Right cardiac atrium (tissue), 5 donors: ENCODE results near the gene TAF3. TPM values are rescaled to one million over a fixed set of nuclear protein-coding genes. Genes with fewer than 3 reads are reported as not detected.
A peak's percentile ranks its signal among the peaks of the same experiment; 100 is the strongest.

Experiments
- ATAC-seq, 2 donors: fragments of 200-7000 bp; cut with Tn5 transposase; one replicate each; pipeline versions ENCODE4 v1.8.0 to v1.9.1; 2020; ENCODE audit warnings: moderate library complexity in 2 of 2, mild to moderate bottlenecking in 1 of 2
- DNase-seq, 3 donors: peaks; one replicate each; pipeline ENCODE4 v3.0.0-alpha.2; 2020
- H3K27ac ChIP-seq: one replicate; pipeline ENCODE4 v1.5.1; 2013; ENCODE audit warnings: mild to moderate bottlenecking, low read length, control low read depth, moderate library complexity
- H3K27me3 ChIP-seq: one replicate; pipeline ENCODE4 v1.6.1; 2013; ENCODE audit not compliant: control insufficient read depth, insufficient read depth
- H3K4me1 ChIP-seq: one replicate; pipeline ENCODE4 v1.6.1; 2013; ENCODE audit warnings: low read length; ENCODE audit not compliant: control insufficient read depth, insufficient read depth
- H3K4me3 ChIP-seq: one replicate; pipeline ENCODE4 v1.5.1; 2013; ENCODE audit warnings: low read length, control low read depth
- H3K9me3 ChIP-seq: one replicate; pipeline ENCODE4 v1.6.1; 2013; ENCODE audit warnings: low read length; ENCODE audit not compliant: control insufficient read depth
- WGBS: extraction: QIAGEN DNeasy Blood & Tissue Kit; methylation state at CpG from one replicate; pipeline ENCODE4 v1.1.7; 2013; 5-methylcytosine and 5-hydroxymethylcytosine counted together
- intact Hi-C, 4 donors: fragments of 100-400 bp; cut with DNase I; formaldehyde crosslinking; loops; one replicate each; pipeline versions ENCODE4 v1.11.0 to v1.14.0; 2022 to 2023
- polyA plus RNA-seq: library from polyadenylated mRNA; stranded (reverse); fragments of 200-250 nt; gene quantifications from one replicate; pipeline ENCODE4 v1.2.3, GENCODE V29; 2013
- total RNA-seq, 4 donors: library from RNA; stranded (reverse); fragmentation: NEBNext Ultra II Directional; extraction: Animal tissue kit (Norgen Biotek cat#: 25700); gene quantifications; one replicate each; pipeline ENCODE4 v1.2.1, GENCODE V29; 2021
- donor health status: healthy with polysubstance abuse.
- donor health status: DM: no; HTN: yes; CAD: no.
- donor health status: DM: no; HTN: no; CAD: no.
- donor health status: DM: no; HTN: yes; CAD: no; lungs with severe emphysema.
- donor health status: DM: yes; HTN: yes; CAD: no.

TAF3 gene
- total and polyA plus RNA-seq, 5 donors, result 4.7 to 11.3 (median 8.9) TPM

- ATAC-seq (no peak), DNase-seq (no peak)
- Histone ChIP-seq H3K27me3 (no peaks in the 10 kb centered on the region), H3K9me3 (no peaks in the 10 kb centered on the region), H3K27ac (no peak overlapping the region), H3K4me1 (peaks cover 6% of the 10 kb centered on the region), H3K4me3 (peak overlapping the region; percentile 32)
- WGBS, result 1% methylated on average over 68 of the region's 68 CpGs
- intact Hi-C loops, result no loop called here
These were observed 231.7 kb downstream of the TAF3 start for GRCh38 chr10:8049865-8050555.

GRCh38 chr10:8050556-8051108 lies 232.3 kb downstream of the TAF3 start:
- peak in 2 of 3 donors; percentile 68 to 69 for DNase-seq
- no peak overlapping the region for H3K27ac ChIP-seq

GRCh38 chr10:8051109-8051821 lies 233.0 kb downstream of the TAF3 start:
- WGBS, result 11% methylated on average over 50 of the region's 52 CpGs
- intact Hi-C loops, result no loop called here
- Histone ChIP-seq H3K9me3 (no peaks in the 10 kb centered on the region), H3K4me1 (peaks cover 6% of the 10 kb centered on the region), H3K27ac (peak overlapping the region; percentile 30), H3K27me3 (no peaks in the 10 kb centered on the region), H3K4me3 (peak overlapping the region; percentile 32)
- no peak for DNase-seq
- no peak for ATAC-seq

More at GRCh38 chr10:8050556-8051108, 232.3 kb downstream of the TAF3 start:
- WGBS, result under 1% methylated on average over 60 of the region's 60 CpGs
- Histone ChIP-seq H3K4me3 (peak overlapping the region; percentile 32), H3K27me3 (no peaks in the 10 kb centered on the region), H3K9me3 (no peaks in the 10 kb centered on the region), H3K4me1 (peaks cover 6% of the 10 kb centered on the region)
- ATAC-seq, result no peak
- intact Hi-C loops, result no loop called here

- Histone ChIP-seq H3K4me1 (peaks cover 6% of the 10 kb centered on the region), H3K9me3 (no peaks in the 10 kb centered on the region), H3K4me3 (peak overlapping the region; percentile 32), H3K27me3 (no peaks in the 10 kb centered on the region), H3K27ac (no peak overlapping the region)
- peak in 1 of 3 donors; percentile 47 for DNase-seq
- no peak for ATAC-seq
- intact Hi-C loops, result no loop called here
- 6% methylated on average over 29 of the region's 29 CpGs for WGBS
These were observed 233.5 kb downstream of the TAF3 start for GRCh38 chr10:8051851-8052257.

- Histone ChIP-seq H3K4me1 (peaks cover 6% of the 10 kb centered on the region), H3K27me3 (no peaks in the 10 kb centered on the region), H3K27ac (no peak overlapping the region), H3K9me3 (no peaks in the 10 kb centered on the region), H3K4me3 (no peak overlapping the region)
- 39% methylated on average over 32 of the region's 32 CpGs for WGBS
- ATAC-seq, result no peak
- intact Hi-C loops, result no loop called here
- no peak for DNase-seq
These were observed 234.1 kb downstream of the TAF3 start for GRCh38 chr10:8052341-8052955.

GRCh38 chr10:8052956-8053445 lies 234.7 kb downstream of the TAF3 start:
- H3K4me1 ChIP-seq, result peaks cover 6% of the 10 kb centered on the region
- H3K27me3 ChIP-seq, result no peaks in the 10 kb centered on the region
- DNase-seq, result no peak
- H3K4me3 ChIP-seq, result no peak overlapping the region
- no peak for ATAC-seq
- 19% methylated on average over 17 of the region's 17 CpGs for WGBS
- no peaks in the 10 kb centered on the region for H3K9me3 ChIP-seq
- intact Hi-C loops, result no loop called here
- no peak overlapping the region for H3K27ac ChIP-seq

GRCh38 chr10:8053446-8054243 lies 235.3 kb downstream of the TAF3 start:
- ATAC-seq (peak; percentile 91 to 94), DNase-seq (peak; percentile 89 to 94 (median 94))
- Histone ChIP-seq H3K9me3 (no peaks in the 10 kb centered on the region), H3K27me3 (no peaks in the 10 kb centered on the region), H3K4me1 (peaks cover 6% of the 10 kb centered on the region), H3K27ac (peak overlapping the region; percentile 41), H3K4me3 (peak overlapping the region; percentile 83)
- WGBS, result under 1% methylated on average over 60 of the region's 60 CpGs
- intact Hi-C loops, result no loop called here

- H3K4me1 ChIP-seq, result peaks cover 6% of the 10 kb centered on the region
- ATAC-seq, result peak; percentile 22 to 42
These were observed 235.9 kb downstream of the TAF3 start for GRCh38 chr10:8054244-8054493.

GRCh38 chr10:8054494-8055407 lies 236.4 kb downstream of the TAF3 start, which contains the start of gene GATA3:
Gene GATA3 (plus strand): TSS chr10:8054688. CDS start chr10:8055656, 968 bp downstream.
- WGBS, result 2% methylated on average over 65 of the region's 65 CpGs
- peaks cover 6% of the 10 kb centered on the region for H3K4me1 ChIP-seq
- H3K9me3 ChIP-seq, result no peaks in the 10 kb centered on the region
- peak; percentile 55 to 66 for ATAC-seq
- H3K27ac ChIP-seq, result peak within 1 kb of the TSS; percentile 41
- H3K4me3 ChIP-seq, result peak within 1 kb of the TSS; percentile 83
- intact Hi-C loops, result no loop called here
- H3K27me3 ChIP-seq, result no peaks in the 10 kb centered on the region
- peak; percentile 74 to 90 (median 86) for DNase-seq

More at GRCh38 chr10:8054244-8054493, 235.9 kb downstream of the TAF3 start:
- under 1% methylated on average over 25 of the region's 25 CpGs for WGBS
- no peaks in the 10 kb centered on the region for H3K9me3 ChIP-seq
- DNase-seq, result peak in 1 of 3 donors; percentile 42
- H3K4me3 ChIP-seq, result peak overlapping the region; percentile 83
- H3K27me3 ChIP-seq, result no peaks in the 10 kb centered on the region
- intact Hi-C loops, result no loop called here
- H3K27ac ChIP-seq, result no peak overlapping the region
